ENCODE measurements around the gene BACE2.
"Not testable (repeated sequence)": the region's sequence is repeated elsewhere in the genome, so short reads cannot be mapped to it uniquely, and the experiment has no call there.

BACE2 gene

GRCh38 chr21:41269535-41269934, 101.6 kb downstream of the BACE2 start:
- DNase-seq: no peak

GRCh38 chr21:41277196-41277595, 109.2 kb downstream of the BACE2 start:
- no peak for DNase-seq

GRCh38 chr21:41277846-41278245, 109.9 kb downstream of the BACE2 start:
- no peak for DNase-seq

- no peak for DNase-seq
Observed at GRCh38 chr21:41280115-41280919, 112.4 kb downstream of the BACE2 start.

DNA sequence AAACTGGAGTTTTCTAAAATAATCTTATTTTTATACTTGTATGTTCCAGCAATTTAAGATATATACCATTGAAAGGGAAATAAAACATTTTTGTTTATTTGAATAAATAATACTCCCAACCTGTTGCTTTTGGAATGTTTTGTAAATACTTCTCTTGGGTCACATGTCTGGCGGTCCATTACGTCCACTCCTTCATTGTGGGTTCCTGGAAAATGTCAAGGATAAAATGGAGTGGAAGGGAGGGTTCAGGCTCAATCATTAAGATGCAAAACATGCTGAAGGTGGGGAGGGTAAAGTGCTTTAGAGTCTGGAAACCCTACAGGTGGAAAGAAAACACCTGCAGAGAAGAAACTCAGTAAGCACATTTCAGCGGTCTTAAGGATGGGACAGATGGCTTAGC, 114.5 kb downstream of the BACE2 start:
- DNase-seq: no peak

DNA sequence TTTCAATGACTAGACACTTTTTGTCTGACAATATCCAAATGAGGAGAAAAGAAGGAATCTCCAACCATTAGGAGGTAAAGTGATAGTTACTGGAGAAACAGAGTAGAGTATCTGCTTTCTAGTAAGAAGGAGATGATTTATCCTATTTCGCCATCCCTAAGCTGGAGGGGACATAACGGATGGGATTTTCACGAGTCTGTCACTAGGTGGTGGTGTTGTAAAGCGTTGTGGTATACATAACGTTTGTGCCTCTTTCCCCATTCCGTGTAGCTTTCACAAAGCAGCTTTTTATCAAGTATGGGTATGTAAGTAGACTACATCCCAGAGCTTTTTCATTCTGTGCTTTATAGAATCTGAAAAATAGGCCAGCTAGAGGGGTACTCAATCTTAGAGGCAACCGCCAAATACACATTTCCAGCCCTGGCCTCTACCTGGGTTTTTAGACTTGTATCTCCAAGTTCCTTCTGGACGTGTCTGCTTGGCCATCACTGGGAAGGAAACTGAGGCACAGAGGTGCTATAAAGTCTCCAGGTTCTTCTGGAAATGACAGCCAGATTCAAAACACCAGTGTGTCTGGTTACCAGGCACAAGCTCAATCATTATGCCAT, 115.4 kb downstream of the BACE2 start:
- peak in 22 of 51 donors; percentile 2 to 74 (median 20) for DNase-seq

DNA sequence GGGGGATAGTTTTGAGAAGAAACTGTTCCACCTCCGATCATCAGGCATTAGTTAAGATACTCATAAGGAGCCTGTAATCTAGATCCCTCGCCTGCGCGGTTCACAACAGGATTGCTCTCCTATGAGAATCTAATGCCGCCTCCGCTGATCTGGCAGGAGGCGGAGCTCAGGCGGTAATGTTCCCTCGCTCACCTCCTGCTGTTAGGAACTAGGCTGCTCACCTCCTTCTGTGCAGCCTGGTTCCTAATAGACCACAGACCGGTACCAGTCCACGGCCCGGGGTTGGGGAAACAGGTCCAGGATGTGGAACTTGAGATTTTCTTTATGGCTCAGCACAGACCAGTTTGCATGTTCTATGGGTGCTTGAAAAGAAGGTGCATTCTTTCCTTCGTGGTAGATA, 121.5 kb downstream of the BACE2 start:
- DNase-seq: no peak

DNA sequence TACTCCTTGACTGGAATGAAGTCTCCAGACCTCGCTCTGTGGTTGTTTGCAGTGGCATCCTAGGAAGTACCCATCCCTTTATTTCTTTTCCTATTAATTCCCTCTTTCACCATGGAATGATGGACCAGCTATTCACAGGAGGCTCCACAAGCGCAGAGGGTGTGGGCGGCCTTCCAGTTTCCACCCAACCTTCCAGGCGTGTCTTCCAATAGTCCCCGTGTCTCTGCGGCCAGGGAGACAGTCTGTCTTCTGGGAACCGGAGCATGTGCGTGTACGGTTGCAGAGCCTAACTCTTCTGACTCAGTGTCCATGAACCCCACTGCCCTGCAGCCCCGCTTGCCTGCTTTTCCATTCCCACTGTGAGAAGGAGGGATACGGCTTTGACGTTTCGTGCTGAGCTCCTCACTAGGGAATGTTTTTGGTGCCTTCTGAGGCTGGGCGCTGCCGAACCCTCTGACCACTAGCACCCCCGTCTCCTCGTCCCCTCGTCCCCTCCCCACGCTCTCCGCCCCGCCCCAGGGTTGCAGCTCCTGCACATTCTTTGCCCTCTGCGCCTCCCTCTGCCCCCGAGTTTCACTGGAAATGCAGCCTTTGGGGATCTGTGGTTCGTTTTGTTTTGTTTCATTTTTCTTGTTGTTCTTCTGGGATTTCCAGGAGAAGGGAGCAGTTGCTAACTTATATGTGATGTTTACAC, 122.3 kb downstream of the BACE2 start:
- no peak for DNase-seq

GRCh38 chr21:41294548-41295231, 126.7 kb downstream of the BACE2 start:
- DNase-seq: no peak

- no peak for DNase-seq
Observed at GRCh38 chr21:41295721-41296254, 127.8 kb downstream of the BACE2 start.

DNA sequence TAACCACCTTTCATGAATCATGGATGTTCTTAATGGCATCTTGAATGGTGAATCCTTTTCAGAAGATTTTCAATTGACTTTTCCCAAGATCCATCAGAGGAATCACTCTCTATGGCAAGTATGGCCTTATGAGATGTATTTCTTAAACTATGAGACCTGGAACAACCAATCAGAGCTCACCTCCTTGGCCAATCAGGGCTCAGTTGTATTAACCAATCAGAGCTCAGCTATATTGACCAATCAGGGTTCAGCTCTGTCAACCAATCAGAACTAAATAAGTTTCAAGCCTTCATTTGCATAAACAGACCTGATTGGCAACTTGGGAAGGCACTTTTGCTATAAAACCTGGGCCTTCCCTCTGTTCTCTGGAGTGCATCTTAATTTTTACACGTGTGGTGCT, 135.0 kb downstream of the BACE2 start:
- DNase-seq: no peak

DNA sequence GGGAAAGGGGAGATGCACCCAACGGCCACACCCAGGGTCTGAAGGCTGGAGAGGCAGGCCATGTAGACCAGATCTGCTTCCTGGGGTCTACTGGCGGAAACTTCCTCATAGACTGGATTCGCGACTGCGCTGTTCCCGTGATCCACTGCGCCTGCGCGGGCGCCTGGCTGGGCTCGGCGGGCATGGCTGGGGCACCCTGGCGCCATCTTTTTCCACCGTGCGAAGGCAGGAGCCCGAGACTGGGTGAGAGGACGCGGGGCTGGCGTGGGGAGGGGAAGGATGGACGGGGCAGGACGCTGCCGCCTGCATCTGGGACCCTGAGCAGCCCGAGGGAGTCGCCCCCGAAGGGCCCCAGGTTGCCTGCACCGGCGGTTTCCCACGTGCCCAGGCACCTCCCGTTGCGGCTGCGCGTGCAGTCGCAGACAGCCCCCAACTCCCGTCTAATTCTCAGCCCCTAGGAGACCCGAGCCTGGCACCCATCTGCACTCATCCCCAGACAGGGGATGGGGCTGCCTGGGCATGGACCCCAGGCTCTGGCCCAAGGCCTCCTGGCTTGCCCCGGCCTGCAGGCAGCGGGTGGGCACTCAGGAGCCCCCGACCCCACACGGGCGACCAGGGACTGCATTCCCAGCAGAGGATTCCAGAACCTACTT, 136.2 kb downstream of the BACE2 start:
- no peak for DNase-seq

- no peak for DNase-seq
Observed at GRCh38 chr21:41307219-41307618, 139.3 kb downstream of the BACE2 start.

DNA sequence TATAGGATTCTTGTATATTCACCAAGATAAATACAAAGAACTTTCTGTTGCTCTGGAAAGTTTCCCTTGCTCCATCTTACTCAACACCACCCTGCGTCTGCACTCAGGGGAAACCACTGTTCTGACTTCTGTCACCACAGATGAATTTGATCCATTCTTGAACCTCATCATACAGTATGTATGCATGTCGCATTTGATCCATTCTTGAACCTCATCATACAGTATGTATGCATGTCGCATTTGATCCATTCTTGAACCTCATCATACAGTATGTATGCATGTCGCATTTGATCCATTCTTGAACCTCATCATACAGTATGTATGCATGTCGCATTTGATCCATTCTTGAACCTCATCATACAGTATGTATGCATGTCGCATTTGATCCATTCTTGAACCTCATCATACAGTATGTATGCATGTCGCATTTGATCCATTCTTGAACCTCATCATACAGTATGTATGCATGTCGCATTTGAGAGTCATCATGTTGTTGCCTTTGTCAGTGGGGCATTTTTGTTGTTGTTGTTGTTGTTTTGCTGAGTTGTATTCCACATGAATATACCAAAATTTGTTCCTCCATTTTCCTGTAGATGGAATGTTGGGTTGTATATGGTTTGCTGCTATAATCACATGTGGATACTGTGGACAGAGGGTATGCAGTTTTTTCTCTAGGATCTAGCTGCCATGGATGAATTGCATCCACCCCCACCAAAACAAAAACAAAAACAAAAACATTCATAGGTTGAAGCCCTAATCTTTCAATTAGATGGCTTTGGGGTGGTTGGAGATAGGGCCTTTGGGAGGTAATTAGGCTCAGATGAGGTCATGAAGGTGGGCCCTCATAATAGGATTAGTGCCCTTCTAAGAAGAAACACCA, 145.6 kb downstream of the BACE2 start:
- not testable (repeated sequence) for DNase-seq

- DNase-seq: no peak
Observed at GRCh38 chr21:41315726-41316125, 147.8 kb downstream of the BACE2 start.

DNA sequence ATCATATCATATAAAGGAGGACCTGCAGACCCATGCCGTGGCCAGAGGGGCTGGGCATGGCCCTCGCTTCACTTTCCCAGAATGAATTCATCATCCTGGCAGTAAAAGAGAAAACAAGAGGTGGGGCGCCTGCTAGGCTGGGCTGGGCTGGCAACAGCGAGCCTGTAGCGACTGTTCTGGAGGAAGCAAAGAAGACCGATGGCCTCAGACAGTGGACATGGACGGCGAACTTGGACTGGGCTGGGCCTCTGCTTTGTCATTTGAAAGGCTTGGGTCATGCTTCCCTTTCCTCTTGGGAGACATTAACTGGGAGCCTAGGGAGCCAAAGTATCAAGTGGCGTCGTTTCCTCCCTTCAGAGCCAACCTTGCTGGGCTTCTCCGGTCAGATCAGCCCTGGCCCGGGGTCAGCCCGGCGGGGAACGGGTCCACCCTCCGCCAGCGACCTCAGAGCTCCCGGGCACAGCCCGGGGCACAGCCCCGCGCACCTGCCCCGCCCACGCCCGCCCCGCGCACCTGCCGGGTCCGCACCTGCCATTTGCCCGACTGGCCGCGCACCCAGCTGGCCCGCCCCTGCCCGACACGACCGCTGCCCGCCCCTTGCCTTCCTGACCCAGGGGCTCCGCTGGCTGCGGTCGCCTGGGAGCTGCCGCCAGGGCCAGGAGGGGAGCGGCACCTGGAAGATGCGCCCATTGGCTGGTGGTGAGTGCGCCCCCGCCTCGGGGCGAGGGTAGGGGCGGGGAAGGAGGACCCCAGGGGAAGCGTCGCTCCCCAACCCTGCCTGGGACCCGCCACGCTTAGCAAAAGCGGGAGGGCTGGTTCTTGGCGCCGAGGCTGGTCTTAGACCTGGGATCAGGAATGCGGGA, 148.5 kb downstream of the BACE2 start, which contains the start of gene FAM3B:
Gene FAM3B (plus strand): TSS at position 602 of the 863 bp plus-strand sequence. CDS start 79 bp downstream, at position 681.
- DNase-seq: no peak

DNA sequence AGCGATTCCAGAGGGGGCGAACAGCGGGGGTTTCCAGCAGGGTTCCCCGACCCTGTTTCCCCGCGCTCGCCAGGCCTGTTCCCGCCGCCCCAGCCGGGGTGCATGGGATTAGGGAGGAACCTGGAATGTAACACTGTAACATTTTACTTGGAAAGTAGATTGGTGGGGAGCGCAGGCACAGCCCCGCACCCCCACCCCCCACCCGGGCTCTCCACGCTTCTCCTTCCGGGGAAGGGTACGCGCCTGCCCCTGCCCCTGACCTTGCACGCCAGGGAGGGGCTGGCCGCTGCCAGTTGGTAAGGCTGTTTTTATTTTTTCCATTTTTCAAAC, 149.1 kb downstream of the BACE2 start:
- DNase-seq: no peak

- DNase-seq: no peak
Observed at GRCh38 chr21:41317458-41317857, 149.5 kb downstream of the BACE2 start.

DNA sequence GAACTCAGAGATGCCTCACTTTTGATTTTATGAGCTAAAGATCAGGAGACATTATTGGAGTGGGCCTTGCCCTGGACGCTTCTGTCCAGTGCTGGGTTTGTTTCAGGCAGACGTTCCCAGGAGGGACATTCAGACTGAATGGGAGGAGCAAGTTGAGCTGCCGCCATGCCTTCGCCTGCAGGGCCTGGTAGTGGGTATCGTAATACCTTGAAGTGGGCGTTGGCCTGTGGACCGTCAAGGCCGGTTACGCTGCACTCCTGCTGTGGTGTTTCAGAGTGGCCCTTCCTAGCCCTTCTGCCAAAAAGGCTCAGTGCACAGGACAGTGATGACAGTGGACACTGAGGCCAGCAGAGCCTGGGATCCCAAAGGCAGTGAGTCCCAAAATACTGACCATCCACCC, 150.3 kb downstream of the BACE2 start:
- no peak for DNase-seq

All from hypothalamus (tissue), 51 donors.